Measurements from ENCODE around the gene MEA1.

Gene MEA1

GRCh38 chr6:43026365-43026764 lies 12.6 kb upstream of the MEA1 start:
- Histone ChIP-seq H2AFZ (ENCODE audit: low read depth, low read length) (no peak overlapping the region), H3K4me2 (ENCODE audit: low read length) (no peak overlapping the region), H3K36me3 (replicated peaks; ENCODE audit: low read depth, low read length) (peaks cover 44% of the 10 kb centered on the region), H3K9ac (ENCODE audit: low read length) (no peak overlapping the region), H3K4me1 (ENCODE audit: low read length) (peaks cover 13% of the 10 kb centered on the region), H3K27me3 (ENCODE audit: low read depth, low read length) (no peaks in the 10 kb centered on the region), H3K27ac (ENCODE audit: low read length) (no peak overlapping the region), H3K4me3 (ENCODE audit: low read length) (no peak overlapping the region), H3K9me3 (ENCODE audit: insufficient read depth, low read length) (no peaks in the 10 kb centered on the region), H3K79me2 (ENCODE audit: low read length) (peaks cover 29% of the 10 kb centered on the region), H4K20me1 (ENCODE audit: insufficient read depth, low read length) (no peaks in the 10 kb centered on the region)
- no peak for TF ChIP-seq CTCF (IDR thresholded peaks at IDR 0.05; ENCODE audit: low read depth, low read length)
- no peak for TF ChIP-seq EZH2phosphoT487 (IDR thresholded peaks at IDR 0.05; ENCODE audit: low read depth)

GRCh38 chr6:43024436-43024835 lies 10.7 kb upstream of the MEA1 start:
- no peaks in the 10 kb centered on the region for H4K20me1 ChIP-seq (ENCODE audit: insufficient read depth, low read length)
- H2AFZ ChIP-seq (ENCODE audit: low read depth, low read length) = no peak overlapping the region
- H3K9ac ChIP-seq (ENCODE audit: low read length) = no peak overlapping the region
- H3K4me1 ChIP-seq (ENCODE audit: low read length) = peaks cover 17% of the 10 kb centered on the region
- H3K9me3 ChIP-seq (ENCODE audit: insufficient read depth, low read length) = no peaks in the 10 kb centered on the region
- no peak overlapping the region for H3K4me2 ChIP-seq (ENCODE audit: low read length)
- H3K27ac ChIP-seq (ENCODE audit: low read length) = no peak overlapping the region
- peaks cover 29% of the 10 kb centered on the region for H3K79me2 ChIP-seq (ENCODE audit: low read length)
- H3K36me3 ChIP-seq (replicated peaks; ENCODE audit: low read depth, low read length) = peaks cover 37% of the 10 kb centered on the region
- no peak for TF ChIP-seq EZH2phosphoT487 (IDR thresholded peaks at IDR 0.05; ENCODE audit: low read depth)
- no peak for TF ChIP-seq CTCF (IDR thresholded peaks at IDR 0.05; ENCODE audit: low read depth, low read length)
- no peaks in the 10 kb centered on the region for H3K27me3 ChIP-seq (ENCODE audit: low read depth, low read length)
- no peak overlapping the region for H3K4me3 ChIP-seq (ENCODE audit: low read length)

DNA sequence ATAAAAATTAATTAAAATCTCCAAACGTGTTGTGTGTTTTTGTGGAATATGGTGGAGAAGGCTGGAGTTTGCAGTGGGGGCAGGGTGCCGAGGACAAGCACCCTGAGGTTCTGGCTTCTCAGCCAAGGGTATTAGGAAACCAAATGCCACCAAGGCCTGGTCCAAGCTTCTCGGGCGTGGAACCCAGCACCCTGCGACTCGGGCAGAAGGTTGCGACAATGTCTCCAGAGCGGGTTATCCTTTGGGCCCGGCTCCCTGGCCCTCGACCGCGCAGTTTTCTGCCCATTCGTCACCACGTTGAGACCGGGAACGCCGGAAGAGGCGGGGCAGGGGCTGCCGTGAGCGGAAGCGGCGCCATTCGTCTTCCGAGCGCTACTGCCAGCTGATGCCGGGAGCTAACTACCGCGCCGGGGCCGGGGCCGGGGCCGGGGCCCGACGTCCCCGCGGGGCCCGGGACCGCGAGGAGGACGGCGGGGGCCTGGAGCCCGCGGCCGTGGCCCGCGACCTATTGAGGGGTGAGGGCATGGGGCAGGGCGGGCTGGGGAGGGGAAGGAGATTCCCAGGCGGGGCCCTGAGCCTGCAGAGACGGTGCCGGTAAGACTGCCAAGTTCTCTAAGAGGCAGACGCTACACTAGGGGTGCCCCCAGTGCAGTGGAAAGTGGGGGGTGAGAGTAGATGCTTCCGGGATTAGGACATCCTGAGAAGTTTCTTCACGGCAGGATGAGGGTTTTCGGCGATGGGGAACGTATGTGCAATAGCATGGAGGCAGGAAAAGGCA lies 7.7 kb upstream of the MEA1 start, which contains the start of gene RRP36:
RRP36 (plus strand) TSS at position 354 of the 778 bp plus-strand sequence; CDS start at position 386, 32 bp downstream.
- H3K36me3 ChIP-seq (replicated peaks; ENCODE audit: low read depth, low read length) = peaks cover 37% of the 10 kb centered on the region
- no peaks in the 10 kb centered on the region for H3K27me3 ChIP-seq (ENCODE audit: low read depth, low read length)
- H3K4me2 ChIP-seq (ENCODE audit: low read length) = peak within 1 kb of the TSS; percentile 78
- peak within 1 kb of the TSS; percentile 67 for H3K9ac ChIP-seq (ENCODE audit: low read length)
- peaks cover 17% of the 10 kb centered on the region for H3K4me1 ChIP-seq (ENCODE audit: low read length)
- no peaks in the 10 kb centered on the region for H4K20me1 ChIP-seq (ENCODE audit: insufficient read depth, low read length)
- no peaks in the 10 kb centered on the region for H3K9me3 ChIP-seq (ENCODE audit: insufficient read depth, low read length)
- H3K27ac ChIP-seq (ENCODE audit: low read length) = peak within 1 kb of the TSS; percentile 47
- peak within 1 kb of the TSS; percentile 84 for H3K4me3 ChIP-seq (ENCODE audit: low read length)
- H3K79me2 ChIP-seq (ENCODE audit: low read length) = peaks cover 31% of the 10 kb centered on the region
- peak within 1 kb of the TSS; percentile 30 for H2AFZ ChIP-seq (ENCODE audit: low read depth, low read length)
- no peak for TF ChIP-seq CTCF (IDR thresholded peaks at IDR 0.05; ENCODE audit: low read depth, low read length)
- no peak for TF ChIP-seq EZH2phosphoT487 (IDR thresholded peaks at IDR 0.05; ENCODE audit: low read depth)

DNA sequence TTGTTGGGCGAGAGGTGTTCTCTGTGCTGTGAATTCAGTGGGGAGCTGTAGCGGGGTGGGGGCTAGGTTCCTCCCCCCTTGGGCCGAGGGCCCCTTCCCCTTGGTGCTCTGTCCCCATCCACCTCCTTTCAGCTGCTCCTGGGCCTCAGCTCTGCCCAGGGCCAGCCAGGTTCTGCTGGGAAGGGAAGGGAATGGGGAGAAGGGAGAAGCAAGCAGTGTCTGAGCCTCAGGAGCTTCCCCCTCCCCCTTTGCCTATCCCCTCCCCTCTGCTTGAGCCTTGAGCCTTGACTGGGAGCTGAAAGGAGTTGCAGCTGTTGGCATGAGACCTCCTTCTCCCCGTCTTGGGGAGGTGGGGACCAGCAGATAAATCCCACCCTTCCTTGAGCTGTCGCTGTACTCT lies 7.1 kb upstream of the MEA1 start:
- Histone ChIP-seq H3K9ac (ENCODE audit: low read length) (peak overlapping the region; percentile 67), H4K20me1 (ENCODE audit: insufficient read depth, low read length) (no peaks in the 10 kb centered on the region), H3K79me2 (ENCODE audit: low read length) (peaks cover 36% of the 10 kb centered on the region), H3K4me1 (ENCODE audit: low read length) (peaks cover 17% of the 10 kb centered on the region), H3K27ac (ENCODE audit: low read length) (peak overlapping the region; percentile 47), H3K4me2 (ENCODE audit: low read length) (peak overlapping the region; percentile 78), H3K9me3 (ENCODE audit: insufficient read depth, low read length) (no peaks in the 10 kb centered on the region), H3K36me3 (replicated peaks; ENCODE audit: low read depth, low read length) (peaks cover 37% of the 10 kb centered on the region), H2AFZ (ENCODE audit: low read depth, low read length) (no peak overlapping the region), H3K4me3 (ENCODE audit: low read length) (peak overlapping the region; percentile 84), H3K27me3 (ENCODE audit: low read depth, low read length) (no peaks in the 10 kb centered on the region)
- TF ChIP-seq CTCF (IDR thresholded peaks at IDR 0.05; ENCODE audit: low read depth, low read length) = no peak
- no peak for TF ChIP-seq EZH2phosphoT487 (IDR thresholded peaks at IDR 0.05; ENCODE audit: low read depth)
